ENCODE results near the gene CDH4.

GRCh38 chr20:61490721-61491120 is 238.7 kb downstream of the CDH4 start:
- TF ChIP-seq POLR2A (IDR thresholded peaks at IDR 0.05; ENCODE audit: low read length) (no peak), GATA1 (IDR thresholded peaks at IDR 0.05; ENCODE audit: low read depth, low read length) (no peak)
